Endothelial cell (in vitro differentiated cells): Measurements from ENCODE around the gene ZGPAT. TPM values are rescaled to one million over a fixed set of nuclear protein-coding genes. Genes with fewer than 3 reads are reported as not detected.

ENCODE experiments used
- DNase-seq: peaks from one replicate; pipeline ENCODE4 v3.0.0; 2021; ENCODE audit warnings: low spot score
- H3K27ac Mint-ChIP-seq: one replicate; pipeline ENCODE4 v1.8.0; 2021; ENCODE audit warnings: mixed read lengths, inconsistent platforms; ENCODE audit not compliant: unreplicated experiment
- H3K27me3 Mint-ChIP-seq: one replicate; pipeline ENCODE4 v1.8.0; 2021; ENCODE audit warnings: mild to moderate bottlenecking, moderate library complexity, mixed read lengths, inconsistent platforms; ENCODE audit not compliant: unreplicated experiment
- H3K36me3 Mint-ChIP-seq: one replicate; pipeline ENCODE4 v1.8.0; 2021; ENCODE audit warnings: mild to moderate bottlenecking, low read depth, mixed read lengths, inconsistent platforms; ENCODE audit not compliant: unreplicated experiment
- H3K4me1 Mint-ChIP-seq: one replicate; pipeline ENCODE4 v1.8.0; 2021; ENCODE audit warnings: mild to moderate bottlenecking, mixed read lengths, inconsistent platforms; ENCODE audit not compliant: unreplicated experiment
- H3K4me3 Mint-ChIP-seq: one replicate; pipeline ENCODE4 v1.8.0; 2021; ENCODE audit warnings: mild to moderate bottlenecking, mixed read lengths, inconsistent platforms; ENCODE audit not compliant: unreplicated experiment
- H3K9me3 Mint-ChIP-seq: one replicate; pipeline ENCODE4 v1.8.0; 2021; ENCODE audit warnings: mixed read lengths, inconsistent platforms; ENCODE audit not compliant: unreplicated experiment
- total RNA-seq: library from RNA; stranded (reverse); fragmentation: NEBNext Ultra II Directional; extraction: Animal tissue kit (Norgen Biotek cat#: 25700); gene quantifications from one replicate; pipeline ENCODE4 v1.2.1, GENCODE V29; 2021; ENCODE audit not compliant: unreplicated experiment
- TF ChIP-seq, protein P1 (sequence below): fragments of 200-600 bp; sonication (generic); IDR thresholded peaks from one replicate; pipeline ENCODE4 v1.5.0; 2021; ENCODE audit warnings: antibody characterized with exemption; ENCODE audit not compliant: unreplicated experiment

ZGPAT gene
- total RNA-seq, 1 donor from 2014 or later, result 34.9 TPM

DNA sequence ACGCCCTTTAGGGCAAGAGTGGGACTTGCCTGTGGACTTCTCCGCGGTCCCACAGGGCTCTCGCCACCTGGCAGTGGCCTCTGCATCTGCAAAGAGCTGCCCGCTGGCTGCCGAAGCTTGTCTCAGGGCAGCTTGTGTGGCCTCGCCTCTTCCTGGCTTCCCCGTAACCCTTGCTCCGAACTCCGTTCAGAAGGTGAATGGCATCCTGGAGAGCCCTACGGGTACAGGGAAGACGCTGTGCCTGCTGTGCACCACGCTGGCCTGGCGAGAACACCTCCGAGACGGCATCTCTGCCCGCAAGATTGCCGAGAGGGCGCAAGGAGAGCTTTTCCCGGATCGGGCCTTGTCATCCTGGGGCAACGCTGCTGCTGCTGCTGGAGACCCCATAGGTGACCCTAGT, 46.7 kb upstream of the ZGPAT start:
- TF ChIP-seq, protein P1, sequence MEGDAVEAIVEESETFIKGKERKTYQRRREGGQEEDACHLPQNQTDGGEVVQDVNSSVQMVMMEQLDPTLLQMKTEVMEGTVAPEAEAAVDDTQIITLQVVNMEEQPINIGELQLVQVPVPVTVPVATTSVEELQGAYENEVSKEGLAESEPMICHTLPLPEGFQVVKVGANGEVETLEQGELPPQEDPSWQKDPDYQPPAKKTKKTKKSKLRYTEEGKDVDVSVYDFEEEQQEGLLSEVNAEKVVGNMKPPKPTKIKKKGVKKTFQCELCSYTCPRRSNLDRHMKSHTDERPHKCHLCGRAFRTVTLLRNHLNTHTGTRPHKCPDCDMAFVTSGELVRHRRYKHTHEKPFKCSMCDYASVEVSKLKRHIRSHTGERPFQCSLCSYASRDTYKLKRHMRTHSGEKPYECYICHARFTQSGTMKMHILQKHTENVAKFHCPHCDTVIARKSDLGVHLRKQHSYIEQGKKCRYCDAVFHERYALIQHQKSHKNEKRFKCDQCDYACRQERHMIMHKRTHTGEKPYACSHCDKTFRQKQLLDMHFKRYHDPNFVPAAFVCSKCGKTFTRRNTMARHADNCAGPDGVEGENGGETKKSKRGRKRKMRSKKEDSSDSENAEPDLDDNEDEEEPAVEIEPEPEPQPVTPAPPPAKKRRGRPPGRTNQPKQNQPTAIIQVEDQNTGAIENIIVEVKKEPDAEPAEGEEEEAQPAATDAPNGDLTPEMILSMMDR, result no peak
- no peak for DNase-seq
- Mint-ChIP-seq H3K27me3 (peaks cover 18% of the 10 kb centered on the region), H3K4me3 (no peak overlapping the region), H3K36me3 (peaks cover 5% of the 10 kb centered on the region), H3K4me1 (peaks cover 18% of the 10 kb centered on the region), H3K27ac (no peak overlapping the region), H3K9me3 (no peaks in the 10 kb centered on the region)

DNA sequence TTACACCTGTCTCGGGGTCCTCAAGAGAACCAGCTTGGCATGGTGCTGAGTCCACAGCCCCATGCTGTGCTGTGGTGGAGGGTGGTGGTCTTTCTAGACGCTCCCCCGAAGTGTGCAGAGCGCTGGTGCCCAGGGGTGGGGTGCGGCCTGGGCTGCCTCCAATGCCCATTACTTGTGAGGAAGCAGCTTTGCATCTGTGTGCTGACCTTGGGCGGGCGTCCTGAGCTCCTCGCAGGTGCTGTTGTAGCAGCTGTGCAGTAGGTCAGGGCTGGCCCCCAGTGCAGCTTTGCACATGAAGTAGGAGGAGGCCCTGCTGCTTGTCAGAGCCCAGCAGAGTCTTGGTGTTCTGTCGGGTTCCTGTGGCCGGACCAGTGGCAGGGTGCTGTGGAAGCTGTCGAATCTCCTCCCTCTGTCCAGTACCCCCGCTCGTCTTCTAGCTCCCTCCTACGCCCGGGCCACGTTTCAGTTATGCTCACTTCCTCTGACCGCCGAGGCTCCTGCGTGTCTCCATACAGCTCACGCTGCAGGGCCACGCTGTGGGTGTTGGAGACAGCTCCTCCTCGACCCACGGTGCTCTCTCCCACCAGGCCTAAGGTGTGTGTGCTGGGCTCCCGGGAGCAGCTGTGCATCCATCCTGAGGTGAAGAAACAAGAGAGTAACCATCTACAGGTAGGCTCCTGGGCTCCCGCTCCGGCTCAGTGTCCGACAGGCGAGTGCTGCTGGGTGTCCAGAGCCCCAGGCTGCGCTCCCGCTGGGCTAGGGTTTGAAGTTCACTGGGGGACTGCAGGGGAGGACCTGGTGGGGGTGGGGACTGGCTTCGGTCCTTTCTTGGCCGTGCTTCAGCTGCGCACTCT, 45.7 kb upstream of the ZGPAT start:
- DNase-seq, result no peak
- H3K27ac Mint-ChIP-seq, result no peak overlapping the region

DNA sequence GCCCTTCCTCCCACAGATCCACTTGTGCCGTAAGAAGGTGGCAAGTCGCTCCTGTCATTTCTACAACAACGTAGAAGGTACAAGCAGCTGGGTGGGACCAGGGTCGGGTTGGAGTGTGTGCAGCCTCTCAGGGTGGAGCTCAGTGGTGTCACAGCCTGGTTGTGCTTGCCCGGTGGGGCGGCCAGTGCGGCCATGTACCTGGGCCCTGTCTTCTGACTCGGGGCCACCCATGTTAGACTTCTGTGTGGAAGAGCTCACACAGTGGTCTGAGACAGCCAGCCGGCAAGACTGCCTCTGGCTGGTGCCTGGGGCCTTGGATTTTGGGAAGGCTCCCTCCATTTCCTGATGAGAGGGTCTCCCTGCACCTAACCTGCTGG, 45.0 kb upstream of the ZGPAT start:
- Mint-ChIP-seq H3K36me3 (peaks cover 7% of the 10 kb centered on the region), H3K4me3 (no peak overlapping the region), H3K4me1 (peaks cover 16% of the 10 kb centered on the region), H3K27ac (no peak overlapping the region), H3K27me3 (peaks cover 16% of the 10 kb centered on the region), H3K9me3 (no peaks in the 10 kb centered on the region)
- no peak for DNase-seq
- TF ChIP-seq, protein P1, result no peak

More for the DNA sequence above, 45.7 kb upstream of the ZGPAT start:
- Mint-ChIP-seq H3K9me3 (no peaks in the 10 kb centered on the region), H3K36me3 (peaks cover 7% of the 10 kb centered on the region), H3K4me1 (peaks cover 18% of the 10 kb centered on the region), H3K27me3 (peaks cover 16% of the 10 kb centered on the region), H3K4me3 (no peak overlapping the region)
- TF ChIP-seq, protein P1, result no peak

DNA sequence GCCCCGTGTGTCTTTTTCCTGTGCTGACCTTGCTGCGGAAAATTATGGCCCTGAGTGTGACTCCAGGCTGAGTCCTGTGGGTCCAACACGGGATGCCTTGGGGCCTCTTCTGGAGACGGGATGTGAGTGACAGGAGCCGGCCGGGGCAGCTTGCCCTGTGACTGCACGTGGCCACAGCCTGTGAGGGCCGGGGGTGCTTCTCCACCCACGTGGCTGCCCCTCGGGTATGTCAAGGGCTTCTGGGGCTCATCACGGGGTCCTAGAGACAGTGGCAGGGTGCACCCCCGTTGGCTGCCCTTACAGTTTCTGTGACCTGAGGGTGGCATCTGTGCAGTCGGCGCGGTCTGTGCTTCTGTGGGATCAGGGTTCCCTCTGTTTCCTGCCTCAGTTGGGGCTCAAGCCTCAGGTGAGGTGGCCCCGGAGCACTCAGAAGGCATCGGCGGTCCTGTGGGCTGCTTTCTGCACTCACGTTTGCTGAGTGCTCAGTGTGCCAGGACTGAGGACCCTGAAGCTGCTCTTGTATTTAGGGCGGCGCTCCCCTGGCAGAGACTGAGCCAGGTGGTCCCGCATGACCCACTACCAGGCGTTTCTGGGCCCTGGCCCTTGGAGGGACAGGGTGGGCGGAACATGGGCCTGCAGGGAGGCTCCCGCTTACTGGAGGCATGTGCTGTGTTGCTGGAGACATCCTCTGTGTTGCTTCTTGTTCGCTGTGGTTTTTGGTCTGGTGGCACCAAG, 44.3 kb upstream of the ZGPAT start:
- TF ChIP-seq, protein P1, result no peak
- Mint-ChIP-seq H3K4me1 (peaks cover 12% of the 10 kb centered on the region), H3K36me3 (peaks cover 13% of the 10 kb centered on the region), H3K27me3 (peaks cover 16% of the 10 kb centered on the region), H3K9me3 (no peaks in the 10 kb centered on the region), H3K27ac (no peak overlapping the region), H3K4me3 (no peak overlapping the region)
- no peak for DNase-seq
